Activated effector memory CD4-positive, alpha-beta T cell treated with Interleukin-2 at 50 U/mL for 16 hours (primary cell): ENCODE measurements around the gene FAM228B.

Source experiments
- DNase-seq: peaks from one replicate; pipeline ENCODE4 v3.0.0-alpha.2; 2020

The FAM228B gene

GRCh38 chr2:24206242-24206641 lies 83.0 kb downstream of the FAM228B start:
- no peak for DNase-seq

DNA sequence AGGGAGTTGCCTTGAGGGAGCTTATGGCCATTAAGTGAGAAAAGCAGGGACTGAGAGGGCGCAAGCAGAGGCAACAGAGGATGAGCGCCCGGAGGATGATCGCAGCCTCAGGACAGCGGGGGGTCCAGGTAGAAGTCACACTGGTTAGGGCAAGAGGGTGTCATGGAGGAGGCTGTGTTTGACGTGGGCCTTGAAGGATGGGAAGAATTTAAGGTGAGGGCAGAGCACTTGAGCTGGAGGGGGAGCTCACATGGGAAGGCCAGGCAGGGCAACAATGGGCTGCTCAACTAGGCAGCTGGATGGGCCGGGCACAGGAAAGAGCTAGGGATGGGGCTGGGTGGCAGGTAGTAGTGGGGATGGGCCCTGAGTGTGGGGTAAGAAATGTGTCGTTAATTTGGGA lies 83.4 kb downstream of the FAM228B start:
- DNase-seq = no peak

DNA sequence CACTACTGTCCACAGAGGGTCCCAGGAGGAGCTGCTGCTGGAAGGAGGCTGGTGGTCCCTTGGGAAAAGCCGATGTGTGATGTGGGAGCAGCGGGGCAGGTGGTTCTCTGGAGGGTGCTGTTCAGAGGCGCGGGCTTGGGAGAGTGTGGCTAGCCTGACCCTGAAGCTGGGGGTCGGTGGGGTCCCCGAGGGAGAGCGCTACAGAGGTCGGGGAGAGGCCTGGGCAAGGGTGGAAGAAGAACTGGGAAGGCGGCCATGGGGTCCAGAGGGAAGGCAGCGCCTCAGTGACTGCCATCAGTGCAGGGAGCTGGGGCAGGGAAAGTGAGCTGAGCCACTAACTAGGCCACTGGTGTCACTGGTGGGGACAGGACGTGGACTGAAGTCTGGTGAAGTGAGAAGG lies 84.1 kb downstream of the FAM228B start:
- DNase-seq = no peak

- DNase-seq = no peak
Measured at GRCh38 chr2:24208490-24208889, 85.2 kb downstream of the FAM228B start.

GRCh38 chr2:24209389-24210105 lies 86.3 kb downstream of the FAM228B start:
- DNase-seq = no peak

- no peak for DNase-seq
Measured at GRCh38 chr2:24210106-24210455, 86.8 kb downstream of the FAM228B start.

- DNase-seq = no peak
Measured at GRCh38 chr2:24210723-24211122, 87.5 kb downstream of the FAM228B start.

GRCh38 chr2:24211408-24211807 lies 88.1 kb downstream of the FAM228B start:
- no peak for DNase-seq

DNA sequence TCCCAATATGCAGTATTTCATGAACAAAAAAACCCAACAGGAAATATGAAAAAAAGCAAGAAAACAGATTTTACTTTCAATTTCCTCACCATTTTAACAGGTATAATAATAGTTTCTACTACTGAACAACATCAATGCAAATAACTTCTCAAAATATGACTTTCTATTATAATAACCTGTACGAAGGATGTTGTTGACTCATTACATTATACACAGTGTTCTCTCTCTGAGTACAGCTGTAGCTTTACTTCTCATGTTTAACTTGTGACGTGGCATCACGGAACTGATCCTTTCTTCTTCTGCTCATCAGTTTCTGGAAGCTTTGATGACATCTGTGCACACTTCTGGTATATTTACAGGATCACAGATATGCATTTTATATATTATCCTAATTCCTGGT lies 91.6 kb downstream of the FAM228B start:
- DNase-seq = no peak
